ENCODE data around the gene F11R. TPM values are rescaled to one million over a fixed set of nuclear protein-coding genes. Genes with fewer than 3 reads are reported as not detected.

The F11R gene
- polyA plus RNA-seq, 3 donors from 2014 or later: 11.5 to 53.2 (median 27.7) TPM

Other genes starting within 250 kb of the F11R start
- 10 to 100 TPM; 46.1 to 68.2 (median 57.2) TPM for gene LY9, start 225.0 kb downstream of the F11R start, polyA plus RNA-seq
- 100 to 1,000 TPM; 301 to 501 (median 410) TPM for gene CD244, start 158.3 kb downstream of the F11R start, polyA plus RNA-seq
- under 1 TPM in 1 of 3 donors, not detected in 2; 0.77 TPM for gene ITLN1, start 136.0 kb downstream of the F11R start, polyA plus RNA-seq
- not detected for gene ITLN2, start 66.3 kb downstream of the F11R start, polyA plus RNA-seq
- 100 to 1,000 TPM; 229 to 385 (median 349) TPM for gene TSTD1, start 17.8 kb upstream of the F11R start, polyA plus RNA-seq
- gene USF1, start 24.8 kb upstream of the F11R start, polyA plus RNA-seq: 10 to 100 TPM in 1 of 3 donors, 1 to 10 TPM in 1, not detected in 1; 7.9 to 12.2 TPM
- 100 to 1,000 TPM in 2 of 3 donors, 10 to 100 TPM in 1; 98.0 to 265 (median 103) TPM for gene ARHGAP30, start 48.7 kb upstream of the F11R start, polyA plus RNA-seq
- gene NECTIN4, start 68.4 kb upstream of the F11R start, polyA plus RNA-seq: not detected
- gene KLHDC9, start 77.2 kb upstream of the F11R start, polyA plus RNA-seq: under 1 TPM in 1 of 3 donors, not detected in 2; 0.59 TPM
- gene PFDN2, start 96.9 kb upstream of the F11R start, polyA plus RNA-seq: 10 to 100 TPM; 63.4 to 84.4 (median 83.0) TPM
- gene NIT1, start 97.0 kb upstream of the F11R start, polyA plus RNA-seq: 10 to 100 TPM; 17.3 to 21.9 (median 18.2) TPM
- gene DEDD, start 111.5 kb upstream of the F11R start, polyA plus RNA-seq: 10 to 100 TPM; 27.5 to 43.8 (median 42.2) TPM
- 100 to 1,000 TPM; 174 to 219 (median 186) TPM for gene UFC1, start 132.8 kb upstream of the F11R start, polyA plus RNA-seq
- gene USP21, start 138.3 kb upstream of the F11R start, polyA plus RNA-seq: 10 to 100 TPM in 2 of 3 donors, 1 to 10 TPM in 1; 9.0 to 25.5 (median 14.7) TPM
- gene PPOX, start 145.3 kb upstream of the F11R start, polyA plus RNA-seq: 10 to 100 TPM; 18.2 to 30.1 (median 21.9) TPM
- 10 to 100 TPM; 38.7 to 68.0 (median 49.6) TPM for gene B4GALT3, start 156.4 kb upstream of the F11R start, polyA plus RNA-seq
- under 1 TPM in 2 of 3 donors, not detected in 1; 0.10 to 0.29 TPM for gene ADAMTS4, start 177.9 kb upstream of the F11R start, polyA plus RNA-seq
- gene NDUFS2, start 181.2 kb upstream of the F11R start, polyA plus RNA-seq: 100 to 1,000 TPM in 1 of 3 donors, 10 to 100 TPM in 2; 59.6 to 117 (median 99.1) TPM
- 1,000 to 10,000 TPM; 1,827 to 3,702 (median 3,300) TPM for gene FCER1G, start 194.1 kb upstream of the F11R start, polyA plus RNA-seq
- not detected for gene APOA2, start 202.5 kb upstream of the F11R start, polyA plus RNA-seq
- 10 to 100 TPM in 2 of 3 donors, 1 to 10 TPM in 1; 7.9 to 11.3 (median 11.1) TPM for gene TOMM40L, start 204.9 kb upstream of the F11R start, polyA plus RNA-seq
- gene NR1I3, start 217.1 kb upstream of the F11R start, polyA plus RNA-seq: not detected
- not detected for gene PCP4L1, start 237.6 kb upstream of the F11R start, polyA plus RNA-seq